Measurements from ENCODE around the gene ABCA8.

GRCh38 chr17:68867759-68868516, 87.3 kb downstream of the ABCA8 start:
- TF ChIP-seq CTCF (IDR thresholded peaks at IDR 0.05; ENCODE audit: control extremely low read depth in 1 of 3, insufficient read depth in 1 of 3, low read depth in 1 of 3, low read length in 3 of 3) (no peak), POLR2A (IDR thresholded peaks at IDR 0.05; ENCODE audit: control extremely low read depth in 1 of 2, low read depth in 2 of 2, low read length in 2 of 2) (no peak), JUND (IDR thresholded peaks at IDR 0.05; ENCODE audit: low read length) (no peak), KDM1A (IDR thresholded peaks at IDR 0.05; ENCODE audit: borderline replicate concordance, low read length) (no peak), EZH2 (IDR thresholded peaks at IDR 0.05; ENCODE audit: low read depth, low read length, severe bottlenecking) (no peak), GTF2F1 (IDR thresholded peaks at IDR 0.05; ENCODE audit: borderline replicate concordance, low read depth, low read length) (no peak), HDAC2 (IDR thresholded peaks at IDR 0.05; ENCODE audit: borderline replicate concordance in 1 of 2, low read depth in 2 of 2, low read length in 2 of 2) (no peak), POLR2AphosphoS5 (IDR thresholded peaks at IDR 0.05; ENCODE audit: low read depth, low read length) (no peak)
